Measurements from ENCODE around the gene FAM204A.

Gene FAM204A

GRCh38 chr10:118278649-118279048 is 63.5 kb downstream of the FAM204A start:
- peaks cover 10% of the 10 kb centered on the region; the same call in 1 of the 2 replicates for H3K9me3 ChIP-seq (ENCODE audit: insufficient read depth, low read length)
- H4K20me1 ChIP-seq (ENCODE audit: low read depth, low read length) = no peaks in the 10 kb centered on the region
- H3K9ac ChIP-seq (ENCODE audit: low read length) = no peak overlapping the region
- H3F3A ChIP-seq (ENCODE audit: insufficient read depth) = no peaks in the 10 kb centered on the region
- no peak overlapping the region for H3K4me3 ChIP-seq (ENCODE audit: insufficient read depth, low read length, poor library complexity, severe bottlenecking)
- H3K27ac ChIP-seq (ENCODE audit: low read depth, low read length) = no peak overlapping the region
- no peak overlapping the region for H3K4me2 ChIP-seq (ENCODE audit: low read depth, low read length, poor library complexity, severe bottlenecking)
- TF ChIP-seq CTCF (IDR thresholded peaks at IDR 0.05; ENCODE audit: insufficient read depth, low read length, poor library complexity, severe bottlenecking) = no peak
- no peak for TF ChIP-seq EZH2phosphoT487 (conservative IDR thresholded peaks at IDR 0.05; ENCODE audit: low read length)
- no peaks in the 10 kb centered on the region for H3K36me3 ChIP-seq (ENCODE audit: low read length)
- H3K79me2 ChIP-seq (ENCODE audit: insufficient read depth, low read length) = no peaks in the 10 kb centered on the region
- H2AFZ ChIP-seq (ENCODE audit: low read depth, low read length, severe bottlenecking) = no peak overlapping the region
- H3K9me2 ChIP-seq (replicated peaks; ENCODE audit: insufficient read depth, low read length) = no peaks in the 10 kb centered on the region
- H3K27me3 ChIP-seq (ENCODE audit: low read length) = no peaks in the 10 kb centered on the region

GRCh38 chr10:118277871-118278270 is 64.3 kb downstream of the FAM204A start:
- Histone ChIP-seq H3K36me3 (ENCODE audit: low read length) (no peaks in the 10 kb centered on the region), H3K27ac (ENCODE audit: low read depth, low read length) (no peak overlapping the region), H3K9me3 (ENCODE audit: insufficient read depth, low read length) (peaks cover 10% of the 10 kb centered on the region; the same call in 1 of the 2 replicates), H3K27me3 (ENCODE audit: low read length) (no peaks in the 10 kb centered on the region), H2AFZ (ENCODE audit: low read depth, low read length, severe bottlenecking) (no peak overlapping the region), H4K20me1 (ENCODE audit: low read depth, low read length) (no peaks in the 10 kb centered on the region), H3F3A (ENCODE audit: insufficient read depth) (no peaks in the 10 kb centered on the region), H3K79me2 (ENCODE audit: insufficient read depth, low read length) (no peaks in the 10 kb centered on the region), H3K4me2 (ENCODE audit: low read depth, low read length, poor library complexity, severe bottlenecking) (no peak overlapping the region), H3K4me3 (ENCODE audit: insufficient read depth, low read length, poor library complexity, severe bottlenecking) (no peak overlapping the region), H3K9ac (ENCODE audit: low read length) (no peak overlapping the region), H3K9me2 (replicated peaks; ENCODE audit: insufficient read depth, low read length) (no peaks in the 10 kb centered on the region)
- TF ChIP-seq CTCF (IDR thresholded peaks at IDR 0.05; ENCODE audit: insufficient read depth, low read length, poor library complexity, severe bottlenecking) (no peak), EZH2phosphoT487 (conservative IDR thresholded peaks at IDR 0.05; ENCODE audit: low read length) (no peak)

- Histone ChIP-seq H3K36me3 (ENCODE audit: low read length) (no peaks in the 10 kb centered on the region), H3F3A (ENCODE audit: insufficient read depth) (no peaks in the 10 kb centered on the region), H3K79me2 (ENCODE audit: insufficient read depth, low read length) (no peaks in the 10 kb centered on the region), H3K4me2 (ENCODE audit: low read depth, low read length, poor library complexity, severe bottlenecking) (no peak overlapping the region), H3K9me3 (ENCODE audit: insufficient read depth, low read length) (peaks cover 10% of the 10 kb centered on the region; the same call in 1 of the 2 replicates), H3K9me2 (replicated peaks; ENCODE audit: insufficient read depth, low read length) (no peaks in the 10 kb centered on the region), H3K27ac (ENCODE audit: low read depth, low read length) (no peak overlapping the region), H3K27me3 (ENCODE audit: low read length) (no peaks in the 10 kb centered on the region), H3K4me3 (ENCODE audit: insufficient read depth, low read length, poor library complexity, severe bottlenecking) (no peak overlapping the region), H2AFZ (ENCODE audit: low read depth, low read length, severe bottlenecking) (no peak overlapping the region), H4K20me1 (ENCODE audit: low read depth, low read length) (no peaks in the 10 kb centered on the region), H3K9ac (ENCODE audit: low read length) (no peak overlapping the region)
- no peak for TF ChIP-seq EZH2phosphoT487 (conservative IDR thresholded peaks at IDR 0.05; ENCODE audit: low read length)
- no peak for TF ChIP-seq CTCF (IDR thresholded peaks at IDR 0.05; ENCODE audit: insufficient read depth, low read length, poor library complexity, severe bottlenecking)
Observed at GRCh38 chr10:118276727-118277126, 65.4 kb downstream of the FAM204A start.
